COLO829 (cell line): ENCODE results near the gene SHROOM1.
A peak's percentile ranks its signal among the peaks of the same experiment; 100 is the strongest.

Experiments used
- DNase-seq: peaks from one replicate; pipeline ENCODE4 v3.0.0; 2012; ENCODE audit warnings: low spot score

Gene SHROOM1

GRCh38 chr5:132824426-132824825, 6.0 kb downstream of the SHROOM1 start:
- no peak for DNase-seq

GRCh38 chr5:132823481-132824050, 6.9 kb downstream of the SHROOM1 start:
- no peak for DNase-seq

GRCh38 chr5:132822650-132823480, 7.6 kb downstream of the SHROOM1 start:
- DNase-seq = no peak

GRCh38 chr5:132821791-132822190, 8.7 kb downstream of the SHROOM1 start:
- DNase-seq = no peak

- DNase-seq = no peak
Observed at GRCh38 chr5:132821350-132821749, 9.1 kb downstream of the SHROOM1 start.

- DNase-seq = peak; percentile 65
Observed at GRCh38 chr5:132820162-132820754, 10.2 kb downstream of the SHROOM1 start.

- DNase-seq = no peak
Observed at GRCh38 chr5:132819468-132819867, 11.0 kb downstream of the SHROOM1 start.

GRCh38 chr5:132817011-132817410, 13.4 kb downstream of the SHROOM1 start:
- DNase-seq = no peak

- DNase-seq = no peak
Observed at GRCh38 chr5:132816554-132816953, 13.9 kb downstream of the SHROOM1 start.

- no peak for DNase-seq
Observed at GRCh38 chr5:132816083-132816482, 14.4 kb downstream of the SHROOM1 start.

- DNase-seq = no peak
Observed at GRCh38 chr5:132815454-132815853, 15.0 kb downstream of the SHROOM1 start.

- no peak for DNase-seq
Observed at GRCh38 chr5:132814503-132815294, 15.7 kb downstream of the SHROOM1 start.

GRCh38 chr5:132813599-132814502, 16.6 kb downstream of the SHROOM1 start:
- DNase-seq = no peak

- DNase-seq = no peak
Observed at GRCh38 chr5:132812781-132813598, 17.5 kb downstream of the SHROOM1 start, which contains the start of gene SOWAHA. SOWAHA (plus strand) TSS chr5:132813302; CDS start chr5:132813622, 320 bp downstream.

- no peak for DNase-seq
Observed at GRCh38 chr5:132812123-132812765, 18.2 kb downstream of the SHROOM1 start.

GRCh38 chr5:132810605-132811004, 19.8 kb downstream of the SHROOM1 start:
- no peak for DNase-seq

- DNase-seq = no peak
Observed at GRCh38 chr5:132808866-132809265, 21.6 kb downstream of the SHROOM1 start.

GRCh38 chr5:132808448-132808847, 22.0 kb downstream of the SHROOM1 start:
- DNase-seq = no peak

GRCh38 chr5:132807163-132807838, 23.1 kb downstream of the SHROOM1 start:
- DNase-seq = peak; percentile 89
